Heart right ventricle (tissue), 16 donors: Measurements from ENCODE around the gene TARS1. TPM values are rescaled to one million over a fixed set of nuclear protein-coding genes. Genes with fewer than 3 reads are reported as not detected.

Experiments
- ATAC-seq, 8 donors: fragments of 200-7000 bp; cut with Tn5 transposase; one replicate each; pipeline ENCODE4 v1.9.1; 2020; ENCODE audit warnings: mild to moderate bottlenecking in 8 of 8, moderate library complexity in 8 of 8, moderate number of reproducible peaks in 1 of 8
- DNase-seq, 2 donors: peaks; one replicate each; pipeline ENCODE4 v3.0.0-alpha.2; 2020
- H3K27ac ChIP-seq, 10 donors: fragments of 200-600 bp; sonication (generic) in 2 of 10; one replicate each; pipeline versions ENCODE4 v1.5.0 to v1.8.0; 2020 to 2022; ENCODE audit warnings: mild to moderate bottlenecking in 3 of 10
- H3K27me3 ChIP-seq, 7 donors: fragments of 200-600 bp; one replicate each; pipeline ENCODE4 v1.8.0; 2021 to 2022; ENCODE audit warnings: mild to moderate bottlenecking in 2 of 7
- H3K36me3 ChIP-seq, 9 donors: fragments of 200-600 bp; sonication (generic) in 1 of 9; one replicate each; pipeline versions ENCODE4 v1.5.0 to v1.8.0; 2020 to 2022; ENCODE audit warnings: mild to moderate bottlenecking in 2 of 9
- H3K4me1 ChIP-seq, 9 donors: fragments of 200-600 bp; sonication (generic) in 1 of 9; one replicate each; pipeline versions ENCODE4 v1.5.0 to v1.8.0; 2020 to 2022; ENCODE audit warnings: mild to moderate bottlenecking in 4 of 9
- H3K4me3 ChIP-seq, 10 donors: fragments of 200-600 bp; sonication (generic) in 2 of 10; one replicate each; pipeline versions ENCODE4 v1.5.0 to v1.8.0; 2020 to 2022; ENCODE audit warnings: mild to moderate bottlenecking in 7 of 10, moderate library complexity in 2 of 10
- H3K9me3 ChIP-seq, 11 donors: fragments of 200-600 bp in 10 of 11; sonication (generic) in 2 of 11; one replicate each; pipeline versions ENCODE4 v1.5.0 to v1.8.0; 2013 to 2022; ENCODE audit warnings: mild to moderate bottlenecking in 2 of 11, control low read depth in 1 of 11, moderate library complexity in 1 of 11
- CTCF ChIP-seq, 9 donors: fragments of 200-600 bp; sonication (generic) in 2 of 9; IDR thresholded peaks; one replicate each; pipeline versions ENCODE4 v1.5.0 to v1.8.0; 2021 to 2022; ENCODE audit warnings: antibody characterized with exemption in 9 of 9, mild to moderate bottlenecking in 5 of 9, moderate library complexity in 1 of 9
- WGBS, 2 donors: extraction: QIAGEN DNeasy Blood & Tissue Kit; methylation state at CpG; one replicate each; pipeline ENCODE4 v1.1.7; 2013; ENCODE audit warnings: inconsistent platforms in 1 of 2; 5-methylcytosine and 5-hydroxymethylcytosine counted together
- intact Hi-C, 10 donors: fragments of 100-400 bp; cut with DNase I; formaldehyde crosslinking; loops; one replicate each; pipeline versions ENCODE4 v1.11.1 to v1.14.2; 2022
- polyA plus RNA-seq, 2 donors: library from polyadenylated mRNA; stranded (reverse); fragments of 200-250 nt; gene quantifications; one replicate each; pipeline ENCODE4 v1.2.3, GENCODE V29; 2013
- total RNA-seq, 10 donors: library from RNA; stranded (reverse); fragmentation: NEBNext Ultra II Directional in 3 of 10; extraction: Animal tissue kit (Norgen Biotek cat#: 25700) in 3 of 10; gene quantifications; one replicate each; pipeline versions ENCODE4 v1.2.1 to v1.2.4, GENCODE V29; 2021 to 2023
- donor health status: Arrhythmogenic right ventricular cardiomyopathy.
- donor health status: ischemic (EF 13 %, LVEDD 7.1; RV severe dilation, severe dysfunction).
- donor health status: healthy with polysubstance abuse.
- donor health status: DM: no; HTN: yes; CAD: no.
- donor health status: DM: no; HTN: no; CAD: no.
- donor health status: ischemic (EF 25% LVEDD 6.9; RV normal size, moderate dysfunction).
- donor health status: ischemic (EF 25% LVEDD 5.7; RV mildly dilated, moderate dysfunction).
- donor health status: healthy.
- donor health status: DM: yes; HTN: yes; CAD: no.
- donor health status: Ischemic cardiomyopathy.
- donor health status: ischemic (EF 35%, LVEDD 5.7; RV mildly dilated, moderate dysfunction).
- donor health status: nonischemic (EF 11% LVEDD 7.7; RV severe dilation, severe dysfunction).
- donor health status: DM: yes; HTN: yes; CAD: no.
- donor health status: PGD.
- donor health status: ischemic (EF 29% LVEDD 5.4; RV normal size, mild dysfunction).
- donor health status: nonischemic (EF 23%, LVEDD 6.1; RV moderate dilation, normal function).

The TARS1 gene
- total and polyA plus RNA-seq, 12 donors = 59.3 to 97.8 (median 73.4) TPM

GRCh38 chr5:33489481-33490067 lies 48.8 kb downstream of the TARS1 start:
- 95 to 96% methylated on average over 6 of the region's 6 CpGs for WGBS, 2 donors
- peaks cover 0 to 8% (median 0%) of the 10 kb centered on the region in 9 donors for H3K4me1 ChIP-seq
- intact Hi-C loops = no loop called here
- no peak for ATAC-seq
- H3K27me3 ChIP-seq = no peaks in the 10 kb centered on the region
- TF ChIP-seq CTCF (IDR thresholded peaks at IDR 0.05) = no peak
- no peaks in the 10 kb centered on the region for H3K9me3 ChIP-seq
- H3K36me3 ChIP-seq = no peaks in the 10 kb centered on the region
- H3K4me3 ChIP-seq = no peak overlapping the region
- no peak for DNase-seq
- no peak overlapping the region for H3K27ac ChIP-seq

GRCh38 chr5:33490071-33490665 lies 49.4 kb downstream of the TARS1 start:
- ATAC-seq (no peak), DNase-seq (no peak)
- intact Hi-C loops = no loop called here
- no peak for TF ChIP-seq CTCF (IDR thresholded peaks at IDR 0.05)
- Histone ChIP-seq H3K36me3 (no peaks in the 10 kb centered on the region), H3K27ac (no peak overlapping the region), H3K27me3 (no peaks in the 10 kb centered on the region), H3K4me3 (no peak overlapping the region), H3K9me3 (no peaks in the 10 kb centered on the region), H3K4me1 (peaks cover 0 to 14% (median 0%) of the 10 kb centered on the region in 9 donors)
- 80 to 83% methylated on average over 1 of the region's 1 CpG for WGBS, 2 donors

- Histone ChIP-seq H3K27me3 (no peaks in the 10 kb centered on the region), H3K27ac (no peak overlapping the region), H3K36me3 (no peaks in the 10 kb centered on the region), H3K4me3 (no peak overlapping the region), H3K4me1 (peaks cover 0 to 15% (median 0%) of the 10 kb centered on the region in 9 donors), H3K9me3 (no peaks in the 10 kb centered on the region)
- DNase-seq = no peak
- TF ChIP-seq CTCF (IDR thresholded peaks at IDR 0.05) = no peak
- no peak for ATAC-seq
- intact Hi-C loops = no loop called here
These were observed 51.2 kb downstream of the TARS1 start for GRCh38 chr5:33491941-33492340.

- H3K9me3 ChIP-seq = no peaks in the 10 kb centered on the region
- 27 to 45% methylated on average over 1 of the region's 1 CpG for WGBS, 2 donors
- intact Hi-C loops = no loop called here
- H3K4me1 ChIP-seq = peaks cover 0 to 15% (median 0%) of the 10 kb centered on the region in 9 donors
- H3K36me3 ChIP-seq = no peaks in the 10 kb centered on the region
- H3K4me3 ChIP-seq = no peak overlapping the region
- DNase-seq (no peak), ATAC-seq (no peak)
- TF ChIP-seq CTCF (IDR thresholded peaks at IDR 0.05) = no peak
- H3K27me3 ChIP-seq = no peaks in the 10 kb centered on the region
- peak overlapping the region in 2 of 10 donors; percentile 25 to 28 for H3K27ac ChIP-seq
These were observed 53.7 kb downstream of the TARS1 start for GRCh38 chr5:33494466-33494865.
